Upper lobe of left lung (tissue), 4 donors: Measurements from ENCODE around the gene LRRC15.
A peak's percentile ranks its signal among the peaks of the same experiment; 100 is the strongest.

Experiments
- EP300 ChIP-seq, 4 donors: sonication (generic); formaldehyde crosslinking; IDR thresholded peaks; one replicate each; pipeline ENCODE4 v1.5.1; 2017; ENCODE audit warnings: antibody characterized with exemption in 4 of 4, control low read depth in 2 of 4
- POLR2A ChIP-seq, 4 donors: fragments of 450-650 bp; IDR thresholded peaks; one replicate each; pipeline ENCODE4 v1.5.1; 2016 to 2017; ENCODE audit warnings: antibody characterized with exemption in 4 of 4, mild to moderate bottlenecking in 2 of 4
- POLR2AphosphoS5 ChIP-seq, 2 donors: sonication (generic); formaldehyde crosslinking; IDR thresholded peaks; one replicate each; pipeline ENCODE4 v1.5.1; 2017; ENCODE audit warnings: antibody characterized with exemption in 2 of 2
- TF ChIP-seq, protein P1 (sequence below), 6 experiments: fragments of 450-650 bp in 4 of 6; fragments of 200-600 bp in 2 of 6; sonication (generic) in 2 of 6; IDR thresholded peaks; one replicate each; pipeline ENCODE4 v1.5.1; 2016 to 2019; ENCODE audit warnings: antibody characterized with exemption in 6 of 6

- TF ChIP-seq, protein P1, sequence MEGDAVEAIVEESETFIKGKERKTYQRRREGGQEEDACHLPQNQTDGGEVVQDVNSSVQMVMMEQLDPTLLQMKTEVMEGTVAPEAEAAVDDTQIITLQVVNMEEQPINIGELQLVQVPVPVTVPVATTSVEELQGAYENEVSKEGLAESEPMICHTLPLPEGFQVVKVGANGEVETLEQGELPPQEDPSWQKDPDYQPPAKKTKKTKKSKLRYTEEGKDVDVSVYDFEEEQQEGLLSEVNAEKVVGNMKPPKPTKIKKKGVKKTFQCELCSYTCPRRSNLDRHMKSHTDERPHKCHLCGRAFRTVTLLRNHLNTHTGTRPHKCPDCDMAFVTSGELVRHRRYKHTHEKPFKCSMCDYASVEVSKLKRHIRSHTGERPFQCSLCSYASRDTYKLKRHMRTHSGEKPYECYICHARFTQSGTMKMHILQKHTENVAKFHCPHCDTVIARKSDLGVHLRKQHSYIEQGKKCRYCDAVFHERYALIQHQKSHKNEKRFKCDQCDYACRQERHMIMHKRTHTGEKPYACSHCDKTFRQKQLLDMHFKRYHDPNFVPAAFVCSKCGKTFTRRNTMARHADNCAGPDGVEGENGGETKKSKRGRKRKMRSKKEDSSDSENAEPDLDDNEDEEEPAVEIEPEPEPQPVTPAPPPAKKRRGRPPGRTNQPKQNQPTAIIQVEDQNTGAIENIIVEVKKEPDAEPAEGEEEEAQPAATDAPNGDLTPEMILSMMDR (IDR thresholded peaks at IDR 0.05) = peak; percentile 90 to 98 (median 96)
- no peak for TF ChIP-seq POLR2A (IDR thresholded peaks at IDR 0.05)
- TF ChIP-seq EP300 (IDR thresholded peaks at IDR 0.05) = peak in 2 of 4 donors; percentile 34 to 38
- TF ChIP-seq POLR2AphosphoS5 (IDR thresholded peaks at IDR 0.05) = peak in 1 of 2 donors; percentile 45
Observed at GRCh38 chr3:194315088-194315964, 54.2 kb downstream of the LRRC15 start.
